Left lobe of liver (tissue), 2 donors: ENCODE data around the gene ZNF215. TPM values are rescaled to one million over a fixed set of nuclear protein-coding genes. Genes with fewer than 3 reads are reported as not detected.
A peak's percentile ranks its signal among the peaks of the same experiment; 100 is the strongest.
"Not testable (repeated sequence)": the region's sequence is repeated elsewhere in the genome, so short reads cannot be mapped to it uniquely, and the experiment has no call there.

ENCODE experiments used
- ATAC-seq: fragments of 200-7000 bp; cut with Tn5 transposase; one replicate; pipeline ENCODE4 v1.9.1; 2020; ENCODE audit warnings: mild to moderate bottlenecking, moderate library complexity
- DNase-seq: peaks from one replicate; pipeline ENCODE4 v3.0.0-alpha.2; 2020; ENCODE audit warnings: low spot score
- total RNA-seq: library from RNA; stranded (reverse); gene quantifications from one replicate; pipeline ENCODE4 v1.2.1, GENCODE V29; 2021
- donor health status: DM: no; HTN: no; CAD: no; lungs with moderate emphysema.
- donor health status: DM: no; HTN: yes; CAD: no.

The ZNF215 gene
- total RNA-seq: 0.10 TPM

- DNase-seq (no peak), ATAC-seq (peak; percentile 75)
Observed at GRCh38 chr11:6926208-6927029, at the start of gene ZNF215. Gene ZNF215 (plus strand): TSS chr11:6926426. CDS start chr11:6932273, 5,847 bp downstream.

GRCh38 chr11:6876914-6877313, 49.3 kb upstream of the ZNF215 start:
- DNase-seq (no peak), ATAC-seq (no peak)

GRCh38 chr11:6882751-6883150, 43.5 kb upstream of the ZNF215 start:
- DNase-seq (no peak), ATAC-seq (no peak)

GRCh38 chr11:6887711-6888110, 38.5 kb upstream of the ZNF215 start:
- DNase-seq, ATAC-seq: not testable (repeated sequence)

- DNase-seq (no peak), ATAC-seq (no peak)
Observed at GRCh38 chr11:6888830-6889229, 37.4 kb upstream of the ZNF215 start.

GRCh38 chr11:6889835-6890234, 36.4 kb upstream of the ZNF215 start:
- DNase-seq (no peak), ATAC-seq (no peak)

GRCh38 chr11:6892400-6892799, 33.8 kb upstream of the ZNF215 start, which contains the start of gene OR2D2:
Gene OR2D2 (minus strand): TSS chr11:6892500. CDS start chr11:6892500, 0 bp downstream.
- DNase-seq: no peak
- ATAC-seq: no peak

- no peak for DNase-seq
- ATAC-seq: no peak
Observed at GRCh38 chr11:6894097-6894496, 32.1 kb upstream of the ZNF215 start.

GRCh38 chr11:6895010-6895409, 31.2 kb upstream of the ZNF215 start:
- ATAC-seq: no peak
- no peak for DNase-seq

- ATAC-seq: peak; percentile 63
Observed at GRCh38 chr11:6898911-6899310, 27.3 kb upstream of the ZNF215 start.

GRCh38 chr11:6900327-6900999, 25.8 kb upstream of the ZNF215 start:
- ATAC-seq (no peak), DNase-seq (no peak)

More at GRCh38 chr11:6898911-6899310, 27.3 kb upstream of the ZNF215 start:
- no peak for DNase-seq

GRCh38 chr11:6904804-6905203, 21.4 kb upstream of the ZNF215 start:
- not testable (repeated sequence) for DNase-seq

GRCh38 chr11:6911378-6911777, 14.8 kb upstream of the ZNF215 start:
- ATAC-seq (no peak), DNase-seq (no peak)

More at GRCh38 chr11:6904804-6905203, 21.4 kb upstream of the ZNF215 start:
- not testable (repeated sequence) for ATAC-seq

GRCh38 chr11:6911948-6912347, 14.3 kb upstream of the ZNF215 start:
- ATAC-seq (no peak), DNase-seq (no peak)

- ATAC-seq (no peak), DNase-seq (no peak)
Observed at GRCh38 chr11:6919698-6920097, 6.5 kb upstream of the ZNF215 start.

GRCh38 chr11:6920702-6921101, 5.5 kb upstream of the ZNF215 start, which contains the start of gene OR2D3:
Gene OR2D3 (plus strand): TSS chr11:6921002. CDS start chr11:6921002, 0 bp downstream.
- DNase-seq: no peak
- no peak for ATAC-seq

- DNase-seq (no peak), ATAC-seq (no peak)
Observed at GRCh38 chr11:6925007-6925577, 1.1 kb upstream of the ZNF215 start.

- ATAC-seq (no peak), DNase-seq (no peak)
Observed at GRCh38 chr11:6925636-6926207, 504 bp upstream of the ZNF215 start.

- DNase-seq (no peak), ATAC-seq (peak; percentile 29)
Observed at GRCh38 chr11:6927030-6927617, 898 bp downstream of the ZNF215 start.

GRCh38 chr11:6928916-6929315, 2.7 kb downstream of the ZNF215 start:
- ATAC-seq (no peak), DNase-seq (no peak)
